Astrocyte of the spinal cord (primary cell): Measurements from ENCODE around the gene FGD4.

Experiments used
- DNase-seq: peaks from one replicate; pipeline ENCODE4 v3.0.0; 2011; ENCODE audit warnings: low read depth, low spot score
- H3K4me3 ChIP-seq: 2 replicates; pipeline ENCODE4 v1.5.1; 2011; ENCODE audit warnings: low read depth, mild to moderate bottlenecking, low read length, moderate library complexity
- in situ Hi-C: cut with HindIII; loops from 2 replicates; pipeline ENCODE4 v1.10.0; 2017; ENCODE audit warnings: low sequenced_read_pairs
- TF ChIP-seq, protein P1 (sequence below): IDR thresholded peaks from 2 replicates; pipeline ENCODE4 v1.5.1; 2012; ENCODE audit warnings: low read depth, mild to moderate bottlenecking, low read length, inconsistent platforms

Gene FGD4

DNA sequence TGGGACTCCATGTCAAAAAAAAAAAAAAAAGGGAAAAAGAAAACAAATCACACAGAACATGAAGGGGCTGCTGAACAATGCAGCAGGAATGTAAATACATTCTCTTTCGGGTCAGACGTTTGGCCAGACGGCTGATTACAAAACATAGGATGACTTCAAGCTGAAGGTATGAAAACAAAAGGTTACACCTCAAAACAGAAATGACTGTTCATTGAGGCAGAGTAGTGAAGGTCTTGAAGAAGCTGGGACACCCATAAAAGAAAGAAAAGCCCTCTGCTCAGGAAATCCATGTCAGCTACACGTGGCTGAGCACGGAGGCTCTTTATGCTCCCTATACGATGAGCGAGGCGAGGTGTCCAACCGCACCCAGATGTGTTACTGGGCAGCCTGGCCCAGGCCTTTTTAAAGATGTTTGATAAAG, 37.7 kb downstream of the FGD4 start:
- DNase-seq: peak; percentile 88
- in situ Hi-C loops: no loop called here
- TF ChIP-seq, protein P1, sequence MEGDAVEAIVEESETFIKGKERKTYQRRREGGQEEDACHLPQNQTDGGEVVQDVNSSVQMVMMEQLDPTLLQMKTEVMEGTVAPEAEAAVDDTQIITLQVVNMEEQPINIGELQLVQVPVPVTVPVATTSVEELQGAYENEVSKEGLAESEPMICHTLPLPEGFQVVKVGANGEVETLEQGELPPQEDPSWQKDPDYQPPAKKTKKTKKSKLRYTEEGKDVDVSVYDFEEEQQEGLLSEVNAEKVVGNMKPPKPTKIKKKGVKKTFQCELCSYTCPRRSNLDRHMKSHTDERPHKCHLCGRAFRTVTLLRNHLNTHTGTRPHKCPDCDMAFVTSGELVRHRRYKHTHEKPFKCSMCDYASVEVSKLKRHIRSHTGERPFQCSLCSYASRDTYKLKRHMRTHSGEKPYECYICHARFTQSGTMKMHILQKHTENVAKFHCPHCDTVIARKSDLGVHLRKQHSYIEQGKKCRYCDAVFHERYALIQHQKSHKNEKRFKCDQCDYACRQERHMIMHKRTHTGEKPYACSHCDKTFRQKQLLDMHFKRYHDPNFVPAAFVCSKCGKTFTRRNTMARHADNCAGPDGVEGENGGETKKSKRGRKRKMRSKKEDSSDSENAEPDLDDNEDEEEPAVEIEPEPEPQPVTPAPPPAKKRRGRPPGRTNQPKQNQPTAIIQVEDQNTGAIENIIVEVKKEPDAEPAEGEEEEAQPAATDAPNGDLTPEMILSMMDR: no peak
- H3K4me3 ChIP-seq: no peak overlapping the region

DNA sequence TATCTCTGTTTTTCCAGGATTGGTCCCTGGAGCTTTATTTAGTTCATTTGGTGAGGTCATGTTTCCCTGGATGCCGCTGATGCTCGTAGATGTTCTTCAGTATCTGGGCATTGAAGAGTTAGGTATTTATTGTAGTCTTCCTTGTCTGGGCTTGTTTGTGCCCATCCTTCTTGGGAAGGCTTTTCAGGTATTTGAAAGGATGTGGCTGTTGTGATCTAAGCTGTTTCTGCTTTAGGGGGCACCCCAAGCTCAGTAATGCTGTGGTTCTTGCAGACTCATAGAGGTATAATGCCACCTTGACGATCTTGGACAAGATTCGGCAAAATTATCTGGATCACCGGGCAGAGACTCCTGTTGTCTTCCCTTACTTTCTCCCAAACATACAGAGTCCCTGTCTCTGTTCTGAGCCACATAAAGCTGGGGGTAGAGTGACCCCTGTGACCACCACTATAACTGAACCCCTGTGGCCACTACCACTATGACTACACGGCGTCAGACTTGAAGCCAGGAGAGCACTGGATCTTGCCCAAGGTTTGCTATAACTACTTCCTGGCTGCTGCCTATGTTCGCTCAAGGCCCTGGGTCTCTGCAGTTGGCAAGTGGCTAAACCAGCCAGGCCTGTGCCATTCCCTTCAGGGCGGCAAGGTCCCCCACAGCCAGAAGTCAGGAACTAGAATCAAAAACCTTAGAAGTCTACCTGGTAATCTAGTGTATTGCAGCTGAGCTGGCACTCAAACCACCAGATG, 40.9 kb downstream of the FGD4 start:
- in situ Hi-C loops: no loop called here
- no peak overlapping the region for H3K4me3 ChIP-seq
- TF ChIP-seq, protein P1: no peak
- DNase-seq: no peak

DNA sequence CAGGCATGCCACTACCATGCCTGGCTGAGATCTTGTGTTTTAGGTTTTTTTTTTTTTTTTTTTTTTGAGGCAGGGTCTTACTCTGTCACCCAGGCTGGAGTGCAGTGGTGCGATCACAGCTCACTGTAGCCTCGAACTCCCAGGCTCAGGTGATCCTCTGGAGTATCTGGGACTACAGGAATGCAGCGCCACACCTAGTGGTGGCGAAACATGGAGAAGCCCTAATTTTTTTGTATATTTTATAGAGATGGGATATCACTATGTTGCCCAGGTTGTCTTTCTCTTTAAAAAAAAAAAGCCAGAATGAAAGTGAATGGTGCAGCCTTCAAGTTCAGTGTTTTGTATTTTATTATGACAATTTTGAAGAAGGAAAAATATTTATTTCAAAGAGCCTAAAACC, 44.1 kb downstream of the FGD4 start:
- no peak for DNase-seq
- H3K4me3 ChIP-seq: no peak overlapping the region
- TF ChIP-seq, protein P1: no peak
- in situ Hi-C loops: no loop called here

DNA sequence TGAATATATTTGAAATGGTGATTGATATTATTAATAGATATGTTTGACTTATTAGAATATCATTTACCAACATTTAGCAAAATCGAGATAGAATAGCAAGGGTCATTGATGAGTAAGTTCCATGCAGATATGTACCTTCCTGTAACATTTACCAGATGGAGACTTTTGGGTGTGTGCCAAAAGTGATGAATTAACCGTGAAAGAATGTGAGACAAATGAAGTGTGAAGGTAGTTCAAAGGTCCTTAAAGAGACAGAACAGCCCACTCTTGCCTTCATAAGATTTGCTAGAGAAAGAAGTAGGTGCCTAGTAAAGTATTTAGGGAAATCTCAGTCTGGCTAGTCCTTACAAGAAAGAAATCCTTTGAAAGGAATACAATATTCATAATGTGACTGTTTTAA, 45.5 kb downstream of the FGD4 start:
- in situ Hi-C loops: no loop called here
- H3K4me3 ChIP-seq: no peak overlapping the region
- TF ChIP-seq, protein P1: no peak
- DNase-seq: peak; percentile 84

DNA sequence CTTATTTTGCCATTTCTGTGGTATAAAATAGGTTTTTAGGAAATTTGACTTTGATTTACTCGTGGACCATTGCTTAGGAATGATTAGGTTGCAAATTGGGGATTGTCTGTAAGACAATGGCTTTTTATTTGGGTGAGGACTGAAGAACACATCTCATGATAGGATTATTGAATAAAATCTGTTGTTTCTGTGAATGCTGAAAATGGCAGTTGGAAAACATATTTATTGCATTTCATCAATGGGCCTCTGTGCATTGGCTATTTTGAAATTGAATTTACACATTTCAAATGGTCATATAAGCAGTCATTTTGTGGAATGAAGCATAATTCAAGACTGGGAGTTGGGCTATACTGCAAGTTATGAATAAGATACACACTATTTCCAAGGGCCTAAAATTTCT, 46.0 kb downstream of the FGD4 start:
- TF ChIP-seq, protein P1: no peak
- in situ Hi-C loops: no loop called here
- DNase-seq: no peak
- no peak overlapping the region for H3K4me3 ChIP-seq

DNA sequence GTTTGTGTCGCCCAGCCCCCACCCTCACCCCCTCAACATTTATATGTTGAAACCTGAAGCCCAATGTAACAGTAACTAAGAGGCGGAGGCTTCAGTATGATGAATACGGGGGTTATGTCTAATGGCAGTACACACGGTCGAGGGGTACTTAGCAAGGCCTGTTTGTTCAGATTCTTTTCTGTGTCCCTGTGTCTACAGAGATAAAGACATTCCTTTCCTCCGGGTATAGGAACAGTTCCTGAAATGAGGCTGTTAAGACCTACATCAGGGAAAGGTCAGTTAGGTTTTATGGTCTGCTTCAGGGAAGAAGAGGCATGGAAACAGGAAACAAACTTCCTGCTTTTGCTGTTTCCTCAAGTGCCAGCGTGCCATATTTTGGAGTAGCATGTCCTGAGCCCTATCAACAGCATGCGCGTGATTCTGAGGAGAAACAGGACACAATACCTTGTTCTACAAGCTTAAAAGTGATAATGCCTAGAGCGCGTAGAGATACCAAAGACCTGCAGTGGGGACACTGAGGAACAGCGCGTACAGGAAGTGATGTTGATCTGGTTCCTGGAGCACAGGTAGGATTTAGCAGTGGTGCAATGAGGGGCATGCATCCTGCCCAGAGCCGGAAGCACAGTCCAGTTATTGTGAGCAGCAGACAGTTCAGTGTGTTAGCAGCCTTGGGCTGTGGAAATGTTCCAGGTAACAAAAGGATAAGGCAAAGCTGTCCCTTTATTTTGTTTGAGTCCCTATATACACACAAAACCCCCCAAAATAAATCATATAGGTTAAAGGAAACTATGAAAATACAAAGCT, 47.2 kb downstream of the FGD4 start:
- H3K4me3 ChIP-seq: no peak overlapping the region
- DNase-seq: no peak

More for the DNA sequence above, 47.2 kb downstream of the FGD4 start:
- TF ChIP-seq, protein P1: no peak
- in situ Hi-C loops: no loop called here
